Measurements from ENCODE around the gene SPTBN4.
A peak's percentile ranks its signal among the peaks of the same experiment; 100 is the strongest.
"Not testable (repeated sequence)": the region's sequence is repeated elsewhere in the genome, so short reads cannot be mapped to it uniquely, and the experiment has no call there.

SPTBN4 gene

GRCh38 chr19:40507892-40508291 is 41.1 kb downstream of the SPTBN4 start:
- DNase-seq (ENCODE audit: low spot score), result no peak

- no peak for DNase-seq (ENCODE audit: low spot score)
Observed at GRCh38 chr19:40508739-40509260, 42.0 kb downstream of the SPTBN4 start.

DNA sequence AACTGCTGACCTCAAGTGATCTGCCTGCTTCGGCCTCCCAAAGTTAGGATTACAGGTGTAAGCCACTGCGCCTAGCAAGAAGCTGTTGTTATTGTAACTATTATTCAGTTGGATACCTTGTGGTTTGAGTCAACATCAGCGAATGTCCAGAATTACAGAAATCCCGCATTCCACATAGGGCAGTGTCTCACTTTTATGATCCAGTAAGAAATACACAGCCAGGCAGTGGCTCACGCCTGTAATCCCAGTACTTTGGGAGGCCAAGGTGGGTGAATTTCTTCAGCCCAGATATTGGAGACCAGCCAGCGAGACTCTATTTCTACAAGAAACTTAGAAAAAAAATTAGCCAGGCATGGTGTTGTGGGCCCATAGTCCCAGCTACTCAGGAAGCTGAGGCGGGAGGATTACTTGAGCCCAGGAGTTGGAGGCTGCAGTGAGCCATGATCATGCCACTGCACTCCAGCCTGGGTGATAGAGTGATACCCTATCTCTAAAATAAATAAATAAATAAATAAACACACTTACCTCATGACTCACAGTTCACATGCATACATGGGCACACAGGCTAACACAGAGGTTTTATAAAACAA is 43.8 kb downstream of the SPTBN4 start:
- DNase-seq (ENCODE audit: low spot score), result no peak

DNA sequence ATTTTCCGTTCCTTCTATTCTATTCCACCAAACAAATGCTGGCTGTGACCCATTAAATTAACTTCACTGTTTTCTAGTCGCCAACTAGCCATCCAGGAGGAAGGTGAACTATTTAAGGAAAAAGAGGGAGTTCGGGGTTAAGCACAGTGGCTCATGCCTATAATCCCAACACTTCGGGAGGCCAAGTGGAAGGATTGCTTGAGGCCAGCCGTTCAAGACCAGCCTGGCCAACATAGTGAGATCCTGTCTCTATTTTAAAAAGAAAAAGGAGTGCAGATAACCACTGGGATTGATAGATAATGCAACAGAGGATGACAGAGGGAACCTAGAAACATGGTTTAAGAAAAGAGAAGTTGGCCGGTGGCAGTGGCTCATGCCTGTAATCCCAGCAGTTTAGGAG is 44.7 kb downstream of the SPTBN4 start:
- DNase-seq (ENCODE audit: low spot score), result no peak

- no peak for DNase-seq (ENCODE audit: low spot score)
Observed at GRCh38 chr19:40512110-40512472, 45.3 kb downstream of the SPTBN4 start.

DNA sequence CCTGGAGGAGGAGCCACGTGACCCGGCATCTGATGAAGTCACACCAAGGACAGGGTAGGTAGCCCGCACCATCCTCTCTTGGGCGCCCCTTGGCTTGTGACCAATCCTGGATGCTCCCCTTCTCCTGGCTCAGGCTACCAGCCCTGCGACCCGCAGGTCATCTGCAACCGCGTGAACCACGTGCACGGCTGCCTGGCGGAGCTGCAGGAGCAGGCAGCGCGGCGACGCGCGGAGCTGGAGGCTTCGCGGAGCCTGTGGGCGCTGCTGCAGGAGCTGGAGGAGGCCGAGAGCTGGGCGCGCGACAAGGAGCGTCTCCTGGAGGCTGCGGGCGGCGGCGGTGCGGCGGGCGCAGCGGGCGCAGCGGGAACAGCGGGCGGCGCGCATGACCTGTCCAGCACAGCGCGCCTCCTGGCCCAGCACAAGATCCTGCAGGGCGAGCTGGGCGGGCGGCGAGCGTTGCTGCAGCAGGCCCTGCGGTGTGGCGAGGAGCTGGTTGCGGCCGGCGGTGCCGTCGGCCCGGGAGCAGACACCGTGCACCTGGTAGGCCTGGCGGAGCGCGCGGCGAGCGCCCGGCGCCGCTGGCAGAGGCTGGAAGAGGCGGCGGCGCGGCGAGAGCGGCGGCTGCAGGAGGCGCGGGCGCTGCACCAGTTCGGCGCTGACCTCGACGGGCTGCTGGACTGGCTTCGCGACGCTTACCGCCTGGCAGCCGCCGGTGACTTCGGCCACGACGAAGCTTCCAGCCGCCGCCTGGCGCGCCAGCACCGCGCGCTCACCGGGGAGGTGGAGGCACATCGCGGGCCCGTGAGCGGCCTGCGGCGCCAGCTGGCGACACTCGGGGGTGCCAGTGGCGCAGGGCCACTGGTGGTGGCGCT is 45.9 kb downstream of the SPTBN4 start:
- DNase-seq (ENCODE audit: low spot score), result peak; percentile 85

GRCh38 chr19:40513345-40513678 is 46.5 kb downstream of the SPTBN4 start:
- DNase-seq (ENCODE audit: low spot score), result no peak

GRCh38 chr19:40513741-40514315 is 47.0 kb downstream of the SPTBN4 start:
- no peak for DNase-seq (ENCODE audit: low spot score)

DNA sequence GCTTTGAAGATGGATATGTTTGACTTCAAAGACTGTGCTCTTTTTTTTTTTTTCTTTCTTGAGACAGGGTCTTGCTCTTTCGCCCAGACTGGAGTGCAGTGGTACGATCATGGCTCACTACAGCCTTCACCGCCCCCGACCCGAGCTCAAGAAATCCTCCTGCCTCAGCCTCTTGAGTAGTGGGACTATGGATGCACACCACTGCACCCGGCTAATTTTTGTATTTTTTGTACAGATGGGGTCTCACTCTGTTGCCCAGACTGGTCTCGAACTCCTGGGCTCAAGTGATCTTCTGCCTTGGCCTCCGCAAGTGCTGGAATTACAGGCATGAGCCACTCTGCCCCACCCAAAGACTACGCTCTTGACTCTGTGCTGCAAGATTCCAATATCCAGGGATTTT is 50.4 kb downstream of the SPTBN4 start:
- DNase-seq (ENCODE audit: low spot score), result no peak

- no peak for DNase-seq (ENCODE audit: low spot score)
Observed at GRCh38 chr19:40519352-40520322, 52.8 kb downstream of the SPTBN4 start.

- DNase-seq (ENCODE audit: low spot score), result no peak
Observed at GRCh38 chr19:40521276-40521675, 54.5 kb downstream of the SPTBN4 start.

GRCh38 chr19:40521900-40522299 is 55.1 kb downstream of the SPTBN4 start:
- not testable (repeated sequence) for DNase-seq (ENCODE audit: low spot score)

DNA sequence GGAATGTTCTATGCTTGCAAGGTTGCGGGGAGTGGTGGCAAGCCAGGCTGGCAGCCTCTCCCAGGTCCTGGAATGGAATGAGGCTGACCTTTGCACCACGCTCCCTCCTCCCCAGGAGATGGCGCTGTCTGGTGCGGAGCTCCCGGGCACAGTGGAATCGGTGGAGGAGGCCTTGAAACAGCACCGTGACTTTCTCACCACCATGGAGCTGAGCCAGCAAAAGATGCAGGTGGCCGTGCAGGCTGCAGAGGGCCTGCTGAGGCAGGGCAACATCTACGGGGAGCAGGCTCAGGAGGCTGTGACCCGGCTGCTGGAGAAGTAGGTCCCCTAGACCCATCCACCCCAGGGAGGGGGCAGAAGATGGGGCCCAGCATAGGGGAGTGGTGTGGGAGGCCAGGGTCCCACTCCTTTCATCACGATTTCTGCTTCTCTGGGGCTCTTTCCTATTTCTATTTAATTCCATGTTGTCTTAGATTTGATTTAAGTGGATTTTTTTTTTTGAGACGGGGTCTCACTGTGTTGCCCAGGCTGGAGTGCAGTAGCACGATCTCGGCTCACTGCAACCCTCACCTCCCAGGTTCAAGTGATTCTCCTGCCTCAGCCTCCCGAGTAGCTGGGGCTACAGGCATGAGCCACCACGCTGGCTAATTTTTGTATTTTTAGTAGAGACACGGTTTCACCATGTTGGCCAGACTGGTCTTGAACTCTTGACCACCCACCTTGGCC is 56.7 kb downstream of the SPTBN4 start:
- peak; percentile 87 for DNase-seq (ENCODE audit: low spot score)

DNA sequence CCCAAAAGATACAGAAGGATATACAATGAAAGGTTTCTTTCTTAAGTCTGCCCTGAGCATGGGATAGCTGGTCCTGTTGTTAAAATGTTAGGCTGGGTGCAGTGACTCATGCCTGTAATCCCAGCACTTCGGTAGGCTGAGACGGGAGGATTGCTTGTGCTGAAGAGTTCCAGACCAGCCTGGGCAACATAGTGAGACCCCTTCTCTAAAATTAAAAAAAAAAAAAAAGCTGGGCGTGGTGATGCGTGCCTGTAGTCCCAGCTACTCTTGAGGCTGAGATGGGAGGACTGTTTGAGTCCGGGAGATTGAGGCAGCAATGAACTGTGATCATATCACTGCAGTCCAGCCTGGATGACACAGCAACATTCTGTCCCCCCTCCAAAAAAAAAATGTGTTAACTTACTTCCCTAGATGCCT is 57.3 kb downstream of the SPTBN4 start:
- DNase-seq (ENCODE audit: low spot score), result no peak

DNA sequence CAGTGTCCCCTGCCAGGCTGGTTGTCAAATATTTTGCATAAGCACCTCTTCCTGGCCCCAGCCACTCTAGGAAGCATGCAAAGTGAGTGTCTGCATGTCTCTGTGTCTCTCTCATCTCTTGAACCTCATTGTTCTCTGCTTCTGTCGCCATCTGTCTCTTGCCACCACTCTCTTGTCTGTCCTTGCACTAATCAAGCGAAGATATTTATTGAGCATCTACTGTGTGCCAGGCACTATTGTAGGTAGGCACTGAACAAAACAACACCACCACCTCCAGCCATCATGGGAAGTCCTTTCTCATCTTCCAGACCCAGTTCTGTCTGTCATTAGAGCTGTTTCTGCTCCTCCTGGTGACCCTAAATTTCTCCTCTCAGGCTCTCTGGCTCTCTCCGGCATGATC is 57.9 kb downstream of the SPTBN4 start:
- no peak for DNase-seq (ENCODE audit: low spot score)

- DNase-seq (ENCODE audit: low spot score), result no peak
Observed at GRCh38 chr19:40525234-40526051, 58.6 kb downstream of the SPTBN4 start.

- DNase-seq (ENCODE audit: low spot score), result no peak
Observed at GRCh38 chr19:40528078-40528477, 61.3 kb downstream of the SPTBN4 start.

- DNase-seq (ENCODE audit: low spot score), result no peak
Observed at GRCh38 chr19:40528533-40529092, 61.8 kb downstream of the SPTBN4 start.

DNA sequence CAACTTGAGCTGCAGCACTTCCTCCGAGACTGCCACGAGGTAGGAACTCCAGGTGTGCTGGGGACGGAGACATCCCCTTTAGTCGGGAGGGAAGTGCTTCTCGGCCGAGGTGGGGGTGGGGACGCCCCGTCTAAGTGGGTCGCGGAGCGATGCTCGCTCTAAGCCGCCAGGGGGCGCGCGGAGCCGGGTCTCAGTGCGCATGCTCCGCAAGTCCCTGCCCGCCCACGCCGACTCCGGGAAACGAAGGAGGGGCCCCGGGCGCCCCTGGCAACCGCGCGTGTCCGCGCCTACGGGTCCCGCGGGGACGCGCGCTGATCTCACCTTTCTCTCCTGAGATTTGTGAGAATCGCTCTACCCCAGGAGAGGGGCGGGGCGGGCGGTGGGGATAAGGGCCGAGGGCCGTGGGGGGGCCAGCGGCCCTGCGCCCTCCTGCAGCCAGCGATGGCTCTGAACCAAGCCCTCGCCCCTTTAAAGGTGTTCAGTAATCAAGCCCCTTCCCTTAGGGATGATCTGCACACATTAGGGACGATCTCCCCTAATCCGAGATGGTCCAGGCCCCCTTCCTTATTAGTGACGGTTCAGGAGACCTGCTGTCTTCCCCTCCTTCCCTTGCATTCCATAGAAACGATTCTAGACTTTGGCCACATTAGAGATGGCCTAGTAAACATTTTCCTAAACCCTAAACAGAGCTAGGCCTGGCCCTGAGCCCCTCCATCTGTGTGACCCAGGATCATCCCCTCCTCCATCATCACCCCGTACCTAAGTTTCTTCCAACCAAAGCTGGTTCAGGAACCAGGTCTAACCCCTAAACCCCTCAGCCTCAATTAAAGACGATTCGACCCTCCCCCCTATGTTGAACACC is 62.5 kb downstream of the SPTBN4 start:
- DNase-seq (ENCODE audit: low spot score), result peak; percentile 99

Data from D341Med (cell line).